Activated CD8-positive, alpha-beta memory T cell treated with anti-CD3 and anti-CD28 coated beads for 36 hours (primary cell): Measurements from ENCODE around the gene SEMA5A. TPM values are rescaled to one million over a fixed set of nuclear protein-coding genes. Genes with fewer than 3 reads are reported as not detected.
"Not testable (repeated sequence)": the region's sequence is repeated elsewhere in the genome, so short reads cannot be mapped to it uniquely, and the experiment has no call there.

Source experiments
- CTCF ChIA-PET: fragments of 350-600 bp; sonication (Branson Sonifier 250); formaldehyde crosslinking; loops from one replicate; lab custom pipeline; 2021; ENCODE audit warnings: antibody characterized with exemption; lab: Charles Lee
- POLR2A ChIA-PET: fragments of 350-600 bp; sonication (Branson Sonifier 250); formaldehyde crosslinking; loops from one replicate; lab custom pipeline; 2021; ENCODE audit warnings: antibody characterized with exemption; lab: Charles Lee
- total RNA-seq, 2 experiments: library from RNA; stranded (reverse); gene quantifications; one replicate each; pipeline ENCODE4 v1.2.3, GENCODE V29; 2021

Gene SEMA5A
- total RNA-seq, 2 experiments from 2014 or later, result not detected

DNA sequence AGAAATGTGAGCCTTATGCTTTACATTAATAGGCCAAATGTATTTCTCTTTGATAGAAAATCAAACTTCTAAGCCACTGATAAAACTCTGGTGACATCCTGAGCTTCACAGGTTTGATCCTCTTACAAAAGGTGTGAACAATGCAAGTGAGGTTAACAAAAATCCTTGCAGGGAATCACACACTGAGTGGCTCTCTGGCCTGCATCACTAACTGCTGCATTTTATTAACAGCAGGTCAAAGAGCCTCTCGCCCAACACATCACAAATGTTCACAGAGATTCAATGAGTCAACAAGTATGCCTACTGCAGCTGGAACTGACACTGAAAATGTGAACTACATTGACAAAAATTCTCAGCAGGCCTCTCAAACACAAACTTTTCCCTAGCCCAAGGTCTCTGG lies 122.3 kb downstream of the SEMA5A start:
- ChIA-PET POLR2A (no interaction called here), CTCF (no interaction called here)

DNA sequence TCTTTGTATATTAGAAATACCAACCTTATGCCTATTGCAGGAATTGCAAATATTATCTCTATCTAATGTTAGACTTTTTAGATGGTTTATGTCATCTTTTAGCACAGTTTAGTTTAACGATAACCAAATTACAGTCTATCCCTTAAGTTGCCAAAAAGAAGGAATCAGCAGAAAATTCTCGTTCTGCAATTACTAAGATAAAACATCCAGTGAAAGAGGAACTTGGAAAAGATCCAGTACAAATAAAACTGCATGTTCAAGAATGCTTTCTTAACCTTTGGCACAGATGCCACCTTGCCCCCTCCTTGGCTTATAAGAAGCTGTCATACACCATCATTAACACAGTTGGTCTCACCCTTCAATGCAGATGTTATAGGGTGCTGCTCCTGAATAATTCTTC lies 124.0 kb downstream of the SEMA5A start:
- CTCF ChIA-PET, result no interaction called here

DNA sequence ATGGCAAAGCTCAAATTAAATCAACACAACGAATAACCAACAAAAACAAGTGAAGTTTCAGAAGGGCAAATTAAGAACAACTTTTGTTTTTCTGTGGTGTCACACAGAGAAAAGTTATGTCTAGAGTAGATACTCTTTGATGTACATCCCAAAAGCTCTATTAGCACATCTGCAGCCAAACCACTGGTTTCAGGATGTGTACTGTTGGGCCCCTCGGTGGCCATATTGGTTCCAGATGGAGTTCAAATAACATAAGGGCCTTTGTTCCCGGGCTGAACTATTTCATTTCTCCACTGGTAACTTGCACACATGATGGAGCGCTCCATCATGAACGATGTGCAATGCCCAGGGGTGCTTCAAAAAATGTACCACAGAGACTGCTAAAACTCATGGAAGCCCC lies 126.1 kb downstream of the SEMA5A start:
- ChIA-PET CTCF (no interaction called here), POLR2A (no interaction called here)

More for the DNA sequence above, 124.0 kb downstream of the SEMA5A start:
- POLR2A ChIA-PET, result no interaction called here

DNA sequence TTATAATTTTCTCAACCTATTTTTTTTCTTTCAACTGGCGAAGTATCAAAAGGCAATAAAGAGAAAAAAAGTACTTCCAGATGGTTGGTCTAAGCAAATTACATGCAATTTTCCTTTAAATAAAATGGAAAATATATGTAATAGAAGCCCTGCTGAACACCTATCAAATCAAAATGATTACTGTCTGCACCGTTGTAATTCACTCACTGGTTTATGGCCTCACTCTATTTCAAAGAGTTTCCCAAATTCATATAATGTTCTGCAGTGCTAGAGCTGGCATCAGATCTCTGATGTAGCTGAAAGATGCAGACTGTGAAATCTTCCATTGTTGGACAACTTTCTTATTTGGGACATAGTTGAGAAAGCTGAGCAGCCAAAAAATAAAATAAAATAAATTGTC lies 130.3 kb downstream of the SEMA5A start:
- CTCF ChIA-PET, result no interaction called here
- POLR2A ChIA-PET, result no interaction called here

DNA sequence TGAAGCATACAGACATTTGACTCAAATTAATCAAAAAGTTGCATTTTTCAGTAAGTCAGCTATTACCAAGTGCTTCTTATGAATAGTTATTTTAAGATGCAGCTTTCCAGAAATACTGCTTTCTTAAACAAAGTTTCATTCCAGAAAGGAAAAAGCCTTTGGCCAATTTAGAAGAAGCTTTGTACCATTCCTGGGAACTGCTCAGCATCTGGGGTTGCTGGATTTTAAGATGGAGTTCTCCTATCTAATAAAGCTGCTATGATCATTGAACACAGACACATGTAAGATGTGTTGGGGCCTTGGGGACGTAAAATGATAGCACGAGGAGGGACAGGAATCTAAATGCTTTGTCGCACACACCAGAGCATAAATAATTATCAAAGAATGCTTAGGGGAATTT lies 130.8 kb downstream of the SEMA5A start:
- POLR2A ChIA-PET, result no interaction called here
- CTCF ChIA-PET, result no interaction called here

DNA sequence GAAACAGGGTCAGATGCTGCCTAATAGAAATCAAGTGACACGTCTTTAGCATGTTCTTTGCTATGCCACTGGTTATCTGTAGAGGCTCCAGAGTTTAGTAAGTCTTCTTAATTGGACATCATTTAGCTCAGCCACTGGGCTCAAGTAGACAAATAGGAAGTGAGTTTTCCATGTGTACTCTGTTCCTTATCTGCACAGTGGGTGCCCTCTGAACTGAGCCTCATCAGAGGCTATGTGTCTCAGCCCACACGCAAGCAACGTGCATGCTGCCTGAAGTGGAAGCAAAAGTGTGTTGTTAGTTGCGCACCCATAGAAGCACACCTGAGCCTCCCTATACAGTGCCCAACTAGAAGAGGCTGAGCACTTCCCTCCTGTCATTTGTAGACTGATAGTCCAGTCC lies 134.7 kb downstream of the SEMA5A start:
- CTCF ChIA-PET, result no interaction called here

DNA sequence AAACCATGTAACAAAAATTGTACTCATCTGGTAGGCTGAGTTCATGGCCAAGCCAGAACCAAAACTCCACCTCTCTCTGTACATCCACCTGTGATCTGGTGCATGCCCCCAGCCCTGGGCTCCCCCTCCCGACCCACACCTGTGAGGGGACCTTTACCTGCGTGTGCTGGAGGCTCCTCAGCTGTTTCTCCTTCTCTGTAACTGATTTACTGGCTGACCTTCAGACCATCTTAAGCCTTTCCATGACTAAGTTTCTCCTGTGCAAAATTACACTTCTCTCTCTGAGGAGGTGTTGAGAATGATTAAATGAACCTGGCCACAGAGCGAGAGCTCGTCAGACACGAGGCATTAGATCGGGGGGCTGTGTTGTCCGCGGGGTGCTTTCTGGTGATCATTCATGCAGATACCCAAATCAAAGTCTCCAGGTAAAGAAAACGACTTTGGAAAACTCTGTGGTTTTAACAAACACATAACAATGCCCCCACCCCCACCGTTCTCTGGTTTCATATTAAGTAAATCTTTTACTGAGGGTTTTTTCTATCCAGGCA lies 136.4 kb downstream of the SEMA5A start:
- ChIA-PET CTCF (no interaction called here), POLR2A (no interaction called here)

More for the DNA sequence above, 134.7 kb downstream of the SEMA5A start:
- POLR2A ChIA-PET, result no interaction called here

DNA sequence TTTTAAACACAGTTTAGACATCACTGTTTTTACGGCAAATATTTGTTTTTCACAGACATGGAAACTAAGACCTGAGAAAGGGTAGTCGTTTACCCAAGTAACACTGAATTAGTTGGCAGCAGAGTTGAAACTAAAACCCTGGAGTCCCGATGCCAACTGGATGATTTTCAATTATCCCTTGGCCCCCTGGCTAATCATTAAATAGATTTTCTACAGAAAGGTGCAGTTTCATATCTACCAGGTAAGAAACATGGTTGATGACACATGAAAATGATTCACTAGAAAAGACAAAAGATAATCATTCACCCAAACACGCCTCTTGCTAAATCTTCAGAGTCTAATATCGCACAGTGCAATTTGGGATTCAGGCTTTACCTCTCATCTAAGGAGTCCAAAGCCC lies 136.9 kb downstream of the SEMA5A start:
- ChIA-PET POLR2A (no interaction called here), CTCF (no interaction called here)

DNA sequence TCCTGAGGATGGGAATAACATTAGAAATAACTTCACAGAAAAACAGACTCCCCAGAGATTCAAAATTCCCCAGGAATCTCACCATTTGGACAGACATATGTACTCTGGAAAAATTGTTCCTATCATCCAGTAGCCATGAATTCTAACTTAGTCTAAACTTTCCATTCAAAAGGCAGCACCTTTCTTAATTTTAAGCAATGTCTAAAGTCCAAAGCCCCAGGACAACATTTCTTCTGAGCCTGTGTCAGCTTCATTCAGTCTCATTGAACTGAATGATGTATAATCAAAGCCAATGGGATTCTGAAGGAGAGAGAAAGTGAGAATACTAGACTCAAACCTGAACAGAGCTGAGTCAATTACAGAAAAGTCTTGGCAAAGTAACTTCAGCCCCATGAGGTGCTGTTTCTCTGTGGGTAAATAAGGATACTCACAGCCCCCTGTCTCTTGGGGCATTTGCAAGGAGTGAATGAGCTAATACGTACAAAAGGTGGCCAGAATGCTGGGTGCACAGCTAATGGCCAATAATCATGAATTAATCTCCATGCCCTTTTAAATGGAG lies 140.6 kb downstream of the SEMA5A start:
- ChIA-PET POLR2A (no interaction called here), CTCF (no interaction called here)

DNA sequence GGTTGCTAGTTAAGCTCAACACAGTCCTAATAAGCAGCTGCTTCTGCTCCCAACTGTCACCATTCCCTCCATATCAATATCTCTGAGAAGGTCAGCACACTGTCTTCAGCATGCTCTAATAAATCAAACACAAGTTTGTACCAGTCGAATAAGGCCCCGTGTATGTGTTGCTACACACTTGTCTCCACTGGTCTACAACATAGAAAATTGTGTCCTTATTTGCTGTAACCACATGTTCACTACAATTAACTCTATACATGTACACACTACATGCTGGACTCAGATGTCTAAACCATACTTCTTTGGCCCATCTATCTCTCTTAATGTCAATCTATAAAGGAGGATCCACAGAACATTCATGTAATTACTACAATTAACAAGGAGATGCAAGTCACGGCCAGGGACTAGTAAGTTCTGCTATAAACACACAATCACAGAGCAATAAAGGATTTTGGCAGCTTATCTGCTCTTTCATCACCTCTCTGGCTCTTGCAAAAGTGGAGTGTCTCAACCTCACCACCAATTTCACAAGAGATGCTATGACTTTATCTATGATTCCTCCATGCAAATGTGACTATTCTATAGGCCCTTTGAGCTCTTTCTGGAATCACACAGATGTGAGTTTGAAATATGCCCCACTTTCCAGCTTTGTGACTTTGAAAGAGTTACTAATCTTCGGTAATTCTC lies 143.9 kb downstream of the SEMA5A start:
- ChIA-PET POLR2A (no interaction called here), CTCF (no interaction called here)

DNA sequence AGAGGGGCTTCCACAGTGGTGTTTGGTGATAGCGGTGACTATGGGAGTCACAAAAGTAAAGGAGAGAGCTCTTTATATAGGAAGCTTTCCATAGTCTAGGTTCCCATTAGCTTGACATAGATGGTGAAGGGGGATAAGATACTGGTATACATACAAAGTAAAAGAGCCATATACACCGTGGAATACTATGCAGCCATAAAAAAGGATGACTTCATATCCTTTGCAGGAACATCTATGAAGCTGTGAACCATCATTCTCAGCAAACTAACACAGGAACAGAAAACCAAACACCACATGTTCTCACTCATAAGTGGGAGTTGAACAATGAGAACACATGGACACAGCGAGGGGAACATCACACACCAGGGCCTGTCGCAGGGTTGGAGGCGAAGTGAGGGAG lies 146.1 kb downstream of the SEMA5A start:
- POLR2A ChIA-PET, CTCF ChIA-PET: not testable (repeated sequence)

DNA sequence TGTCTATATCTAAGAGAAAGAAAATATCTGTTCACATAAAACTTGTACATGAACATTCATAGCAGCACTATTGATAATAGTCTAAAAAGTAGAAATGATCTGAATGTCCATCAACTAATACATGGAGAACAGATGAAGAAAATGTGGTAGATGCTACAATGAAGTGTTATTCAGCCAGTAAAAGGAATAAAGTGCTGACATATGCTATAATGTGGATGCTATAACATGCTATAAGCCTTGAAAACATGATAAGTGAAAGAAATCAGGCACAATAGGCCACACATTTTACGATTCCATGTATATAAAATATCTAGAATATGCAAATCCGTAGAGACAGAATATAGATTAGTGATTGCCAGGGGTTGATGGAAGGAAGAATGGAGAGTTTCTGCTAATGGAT lies 146.8 kb downstream of the SEMA5A start:
- POLR2A ChIA-PET, result no interaction called here
- CTCF ChIA-PET, result no interaction called here

DNA sequence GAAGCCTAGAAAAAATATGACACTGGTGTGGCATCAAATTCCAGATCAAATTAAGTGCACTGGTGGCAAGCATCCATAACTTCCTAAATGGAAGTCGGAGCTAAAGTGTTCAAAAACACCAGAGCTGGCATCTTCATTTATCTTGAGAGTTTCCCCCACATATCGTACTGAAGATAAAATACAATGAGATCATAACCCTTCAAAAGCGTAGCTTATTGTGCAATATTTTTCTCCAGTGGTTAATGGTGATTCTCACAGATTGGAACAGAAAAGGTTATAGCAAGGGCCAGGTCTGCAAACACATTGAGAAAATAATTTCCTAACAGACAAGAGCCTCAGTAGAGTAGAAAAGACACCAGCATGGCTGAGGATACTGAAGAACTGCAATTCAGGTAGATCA lies 147.6 kb downstream of the SEMA5A start:
- ChIA-PET CTCF (no interaction called here), POLR2A (no interaction called here)

DNA sequence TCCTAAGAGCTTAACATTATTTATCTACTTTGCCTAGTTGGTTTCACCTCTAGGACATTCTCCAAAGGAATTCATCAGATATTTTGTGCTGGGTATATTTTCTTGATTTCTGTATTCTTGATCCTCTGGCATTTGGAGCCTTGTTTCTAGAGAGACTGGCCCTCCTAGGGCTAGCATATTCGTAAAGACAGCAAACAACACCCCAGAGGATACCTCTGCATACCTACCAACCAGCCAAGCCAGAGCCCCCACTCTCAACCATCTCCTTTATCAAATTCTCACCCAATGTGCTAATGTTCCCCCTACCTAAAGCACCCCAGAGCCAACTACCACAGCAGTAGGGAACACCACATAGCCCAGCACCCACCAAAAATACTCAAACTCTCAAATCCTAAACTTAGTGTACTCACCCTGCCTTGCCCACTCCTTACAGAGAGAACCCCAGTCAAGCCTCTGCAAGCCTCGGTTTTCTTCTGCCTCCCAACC lies 149.5 kb downstream of the SEMA5A start:
- CTCF ChIA-PET, result no interaction called here
- POLR2A ChIA-PET, result no interaction called here

DNA sequence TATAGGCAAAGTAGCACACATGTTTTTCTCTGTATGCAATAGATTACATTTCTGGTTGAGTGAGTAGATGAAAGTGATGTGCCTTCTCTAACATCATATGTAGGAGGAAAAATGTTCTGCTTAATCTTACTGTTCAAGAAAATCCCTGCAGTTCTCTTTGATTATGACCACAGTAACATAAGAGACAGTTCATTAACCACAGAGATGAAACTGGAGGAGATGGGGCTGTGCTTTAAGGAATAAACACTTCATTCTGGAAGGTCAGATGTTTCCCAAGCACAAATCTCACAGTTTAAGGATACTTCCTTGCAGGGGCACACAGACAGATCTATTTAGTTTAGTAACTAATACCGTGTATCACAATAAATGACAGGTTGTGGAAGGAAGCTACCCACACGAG lies 150.2 kb downstream of the SEMA5A start:
- ChIA-PET CTCF (no interaction called here), POLR2A (no interaction called here)

DNA sequence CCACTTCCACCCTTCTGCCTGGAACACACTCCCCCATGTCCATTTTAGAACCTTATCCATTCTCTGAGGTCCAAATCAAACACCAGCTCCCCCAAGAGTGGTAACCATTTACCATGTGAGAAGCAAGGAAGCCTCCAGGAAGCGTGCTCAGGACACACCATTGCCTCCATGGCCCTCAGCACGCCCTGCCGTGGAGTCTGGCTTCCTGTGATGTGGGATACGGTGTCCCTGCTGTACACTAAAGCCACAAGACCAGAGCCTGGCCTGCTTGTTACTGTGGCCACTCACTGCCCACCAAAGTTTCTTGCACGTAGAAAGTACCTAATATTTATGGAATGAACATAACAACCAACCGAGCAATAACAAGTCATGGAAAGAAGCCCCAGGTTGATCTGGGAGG lies 151.7 kb downstream of the SEMA5A start:
- CTCF ChIA-PET, result no interaction called here
- POLR2A ChIA-PET, result no interaction called here

DNA sequence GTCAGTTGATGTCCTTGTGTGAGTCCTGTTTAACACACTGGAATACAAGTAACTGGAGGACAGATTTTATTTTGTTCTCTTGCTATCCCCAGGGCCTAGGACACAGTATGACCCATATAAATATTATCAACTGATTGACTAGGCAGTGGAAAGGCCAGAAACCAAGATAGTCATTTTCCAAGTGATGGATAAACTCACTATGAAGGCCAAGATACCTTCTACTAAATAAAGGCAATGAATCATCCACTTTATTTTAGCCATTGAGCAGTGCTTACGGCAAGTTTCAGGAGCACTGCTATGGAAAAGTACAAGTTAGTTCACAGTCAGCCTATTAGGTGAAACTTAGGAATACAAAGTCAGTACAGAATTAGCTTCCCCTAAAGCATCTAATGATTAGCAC lies 153.2 kb downstream of the SEMA5A start:
- ChIA-PET POLR2A (no interaction called here), CTCF (no interaction called here)

DNA sequence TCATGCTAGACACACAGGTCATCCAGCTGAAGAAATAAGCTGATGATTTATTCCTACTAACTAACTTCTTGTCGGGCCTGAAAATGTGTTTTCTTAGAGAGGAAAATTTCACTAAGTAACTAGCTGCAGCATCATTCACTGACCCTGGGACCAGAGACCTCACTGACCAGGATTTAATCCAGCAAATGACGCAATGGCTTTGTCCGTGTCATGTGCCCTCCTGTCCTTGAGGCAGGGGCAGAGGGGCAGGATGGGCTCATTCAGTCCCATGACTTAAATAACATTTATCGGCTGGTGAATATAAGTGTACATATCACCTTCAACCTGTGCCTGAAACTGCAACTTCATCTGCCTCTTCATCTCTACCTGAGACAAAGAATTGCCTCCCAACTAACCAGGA lies 154.8 kb downstream of the SEMA5A start:
- POLR2A ChIA-PET, result no interaction called here
- CTCF ChIA-PET, result no interaction called here

DNA sequence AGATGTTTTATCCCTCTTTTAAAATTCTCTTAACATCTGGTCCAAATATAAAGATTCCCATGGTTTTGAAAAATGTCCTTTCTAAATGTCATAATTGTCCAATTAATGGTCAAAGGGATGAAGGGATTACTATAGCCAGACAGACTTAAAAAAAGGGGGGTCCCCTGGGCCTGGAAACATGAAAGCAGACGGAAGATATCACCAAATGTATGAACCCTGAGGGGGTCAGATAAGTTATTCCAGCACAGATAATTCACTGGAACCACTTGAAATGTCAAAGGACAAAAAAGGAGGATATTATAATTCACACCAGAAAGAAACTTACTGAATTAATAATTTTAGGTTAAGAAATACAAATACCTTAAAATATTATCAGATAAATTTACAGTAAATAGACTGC lies 155.8 kb downstream of the SEMA5A start:
- POLR2A ChIA-PET, result no interaction called here
- CTCF ChIA-PET, result no interaction called here

DNA sequence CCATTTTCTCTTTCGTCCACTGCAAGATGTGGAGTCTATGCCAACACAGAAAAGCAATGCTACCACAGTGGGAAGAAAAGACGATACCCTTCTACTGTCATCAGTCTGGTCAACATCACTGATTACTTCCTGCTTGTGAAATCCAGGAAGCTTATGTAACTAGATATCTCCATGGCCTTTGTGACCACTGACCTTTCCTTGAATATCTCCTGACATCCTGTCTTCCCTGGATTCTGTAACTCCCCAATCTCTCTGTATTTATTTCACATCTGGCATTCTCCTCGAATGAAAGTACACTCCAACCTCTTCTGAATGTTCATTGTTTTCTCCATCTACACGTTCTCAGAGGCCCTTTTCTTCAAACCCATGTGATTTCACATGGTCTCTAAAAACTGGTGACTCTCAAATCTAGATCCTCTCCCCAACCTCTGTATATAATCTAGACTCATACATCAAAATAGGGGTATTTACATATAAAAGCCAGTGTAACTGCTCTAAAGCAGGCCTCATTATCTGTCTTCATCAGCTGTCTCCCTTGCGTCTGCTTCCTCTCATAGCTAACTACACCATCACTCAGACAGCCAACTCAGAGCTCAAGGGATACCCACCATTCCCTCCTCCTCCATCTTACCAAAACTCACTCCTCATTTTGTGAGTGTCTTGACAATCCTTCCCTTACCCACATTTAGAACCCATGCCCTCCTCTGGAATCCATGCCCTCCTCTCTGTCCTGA lies 156.8 kb downstream of the SEMA5A start:
- POLR2A ChIA-PET, result no interaction called here
- CTCF ChIA-PET, result no interaction called here

DNA sequence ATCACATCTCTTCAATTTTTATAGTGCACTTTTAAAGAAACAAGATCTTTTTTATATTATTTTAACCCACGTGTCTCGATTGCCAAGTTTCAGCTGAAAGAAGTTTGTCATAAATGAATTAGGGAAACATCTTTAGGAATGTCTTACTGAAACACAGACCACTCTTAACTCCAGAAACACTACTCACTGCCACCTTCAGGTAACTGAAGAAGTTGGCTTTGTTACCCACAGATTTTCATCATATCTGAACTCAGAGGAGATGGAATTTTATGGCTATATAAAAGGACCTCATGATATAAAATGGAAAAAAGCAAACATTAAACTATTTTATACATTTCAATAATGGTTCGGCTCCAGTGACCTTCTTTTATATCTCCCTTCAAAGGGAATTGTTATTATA lies 158.0 kb downstream of the SEMA5A start:
- ChIA-PET POLR2A (no interaction called here), CTCF (no interaction called here)
